HG02642 (cell line): Measurements from ENCODE around the gene PLPPR4.
"Not testable (repeated sequence)": the region's sequence is repeated elsewhere in the genome, so short reads cannot be mapped to it uniquely, and the experiment has no call there.

Experiments
- ATAC-seq: cut with Tn5 transposase; IDR thresholded peaks from one replicate; pipeline ENCODE4 v1.9.1; 2021; ENCODE audit warnings: mild to moderate bottlenecking; ENCODE audit not compliant: unreplicated experiment, poor library complexity

PLPPR4 gene

DNA sequence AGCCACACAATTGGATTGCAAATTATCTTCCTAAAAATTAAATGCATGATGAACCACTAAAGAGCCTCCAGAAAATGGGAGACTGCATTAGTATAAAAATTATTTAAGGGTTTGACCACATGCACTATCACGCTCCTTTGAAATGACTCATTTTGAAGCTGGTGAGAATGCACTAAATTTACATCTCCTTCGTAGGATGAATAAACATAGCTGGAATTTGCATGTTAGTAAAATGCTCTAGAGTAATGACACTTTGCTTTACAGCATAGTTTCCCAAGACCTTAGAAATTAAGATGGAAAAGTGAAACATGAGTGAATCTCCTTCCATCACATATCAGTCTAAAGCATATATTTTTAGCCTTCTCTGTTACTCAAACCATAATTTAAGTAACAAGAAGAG lies 2.4 kb downstream of the PLPPR4 start:
- ATAC-seq: no peak

- ATAC-seq: no peak
Measured at GRCh38 chr1:99268021-99268420, 3.7 kb downstream of the PLPPR4 start.

GRCh38 chr1:99269321-99269720 lies 5.0 kb downstream of the PLPPR4 start:
- no peak for ATAC-seq

- no peak for ATAC-seq
Measured at GRCh38 chr1:99270646-99271045, 6.4 kb downstream of the PLPPR4 start.

GRCh38 chr1:99271249-99271648 lies 7.0 kb downstream of the PLPPR4 start:
- ATAC-seq: no peak

- ATAC-seq: no peak
Measured at GRCh38 chr1:99277066-99277465, 12.8 kb downstream of the PLPPR4 start.

DNA sequence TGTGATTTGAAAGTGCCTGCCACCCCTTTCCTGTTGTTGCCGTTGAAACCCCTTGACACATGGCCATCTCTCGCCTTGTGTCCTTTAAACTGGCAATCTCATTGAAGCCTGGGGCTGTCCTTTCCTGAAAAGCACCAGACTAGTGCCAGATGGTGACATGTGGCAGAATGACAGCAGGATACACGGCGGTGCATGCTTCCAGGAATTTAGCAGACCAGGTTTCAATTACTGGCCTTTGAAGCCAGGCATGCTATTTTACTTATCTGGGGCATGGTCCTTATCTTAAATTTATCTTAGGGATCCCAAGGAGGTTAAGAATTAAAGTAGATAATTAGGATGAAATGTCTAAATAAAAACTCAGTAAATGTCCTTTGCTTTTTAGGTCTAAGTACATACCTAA lies 15.2 kb downstream of the PLPPR4 start:
- ATAC-seq: no peak

DNA sequence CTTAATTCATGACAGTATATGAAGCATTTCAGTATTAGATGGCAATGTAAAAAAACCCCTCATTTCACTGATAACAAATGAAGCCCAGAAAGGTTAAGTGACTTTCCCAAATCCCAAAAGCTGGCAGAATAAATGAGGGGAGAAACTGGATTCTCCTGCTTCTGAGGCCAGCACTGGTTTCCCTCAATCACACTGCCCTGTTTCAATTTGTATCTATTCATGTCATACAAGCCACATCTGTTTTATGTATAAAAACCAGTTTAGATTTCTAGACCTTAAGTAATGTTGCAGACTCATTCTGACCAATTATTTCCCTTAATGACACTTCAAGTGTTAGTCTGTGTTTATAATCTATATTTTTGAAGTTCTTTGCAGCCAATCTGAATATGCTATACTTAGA lies 16.8 kb downstream of the PLPPR4 start:
- ATAC-seq: no peak

- ATAC-seq: no peak
Measured at GRCh38 chr1:99282536-99282935, 18.2 kb downstream of the PLPPR4 start.

GRCh38 chr1:99283521-99283920 lies 19.2 kb downstream of the PLPPR4 start:
- not testable (repeated sequence) for ATAC-seq

- no peak for ATAC-seq
Measured at GRCh38 chr1:99292886-99293285, 28.6 kb downstream of the PLPPR4 start.

GRCh38 chr1:99297923-99298322 lies 33.6 kb downstream of the PLPPR4 start:
- ATAC-seq: no peak

- no peak for ATAC-seq
Measured at GRCh38 chr1:99304725-99305282, 40.5 kb downstream of the PLPPR4 start.

GRCh38 chr1:99305626-99306025 lies 41.3 kb downstream of the PLPPR4 start:
- ATAC-seq: no peak

- no peak for ATAC-seq
Measured at GRCh38 chr1:99306056-99306455, 41.8 kb downstream of the PLPPR4 start.

- ATAC-seq: no peak
Measured at GRCh38 chr1:99306644-99307043, 42.4 kb downstream of the PLPPR4 start.

- no peak for ATAC-seq
Measured at GRCh38 chr1:99315305-99315704, 51.0 kb downstream of the PLPPR4 start.

- no peak for ATAC-seq
Measured at GRCh38 chr1:99326215-99326949, 62.1 kb downstream of the PLPPR4 start.

DNA sequence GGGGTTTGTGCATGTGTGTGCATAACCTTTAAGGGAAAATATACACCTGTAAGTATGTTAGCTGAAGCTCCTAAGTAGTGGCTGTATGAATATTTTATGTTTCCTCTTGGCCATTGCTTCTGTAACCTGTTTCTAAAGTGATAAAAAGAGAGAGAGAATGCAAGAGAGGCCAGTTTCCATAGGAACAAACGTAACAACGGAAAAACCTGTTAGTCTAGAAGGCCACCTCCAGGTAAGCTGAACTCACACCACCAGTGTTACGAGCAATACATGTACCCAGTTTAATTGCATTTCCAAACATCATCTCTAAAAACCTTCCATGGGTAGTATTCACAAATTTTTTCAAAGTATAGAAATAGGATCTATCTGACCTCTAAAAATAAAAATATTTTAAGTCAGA lies 63.1 kb downstream of the PLPPR4 start:
- no peak for ATAC-seq

DNA sequence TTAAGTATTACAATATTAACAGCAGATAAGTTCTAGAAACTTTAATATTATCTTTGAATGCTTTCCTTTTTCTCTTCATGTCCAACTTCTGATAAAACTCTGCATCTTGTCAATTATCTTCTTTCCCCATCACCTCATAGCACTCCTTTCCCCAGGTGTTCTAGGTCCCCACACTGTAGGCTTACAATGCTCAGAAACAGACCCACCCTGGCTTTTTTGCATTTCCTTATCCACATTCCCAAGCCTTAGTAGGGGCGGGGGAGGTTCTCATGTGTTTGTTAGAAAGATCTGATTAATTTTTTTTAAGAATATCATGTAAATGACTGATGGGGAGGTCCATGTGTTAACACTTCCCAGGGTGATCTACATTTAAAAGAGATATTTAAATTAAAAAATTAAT lies 63.9 kb downstream of the PLPPR4 start:
- ATAC-seq: no peak

GRCh38 chr1:99331083-99331482 lies 66.8 kb downstream of the PLPPR4 start:
- ATAC-seq: no peak

DNA sequence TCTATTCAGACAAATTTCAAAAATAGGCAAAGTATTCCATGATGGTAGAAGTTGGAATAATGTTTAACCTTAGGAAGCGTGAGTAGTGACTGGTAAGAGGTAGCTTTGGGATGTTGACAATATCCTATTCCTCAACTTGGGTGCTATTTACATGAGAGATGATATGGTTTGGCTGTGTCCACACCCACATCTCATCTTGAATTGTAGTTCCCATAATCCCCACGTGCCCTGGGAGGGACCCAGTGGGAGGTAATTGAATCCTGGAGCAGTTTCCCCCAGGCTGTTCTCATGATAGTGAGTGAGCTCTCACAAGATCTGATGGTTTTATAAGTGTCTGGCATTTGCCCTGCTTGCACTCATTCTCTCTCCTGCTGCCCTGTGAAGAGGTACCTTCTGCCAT lies 67.3 kb downstream of the PLPPR4 start:
- ATAC-seq: no peak
